IMR-90 (cell line): ENCODE data around the gene HYDIN. TPM values are rescaled to one million over a fixed set of nuclear protein-coding genes. Genes with fewer than 3 reads are reported as not detected.
A peak's percentile ranks its signal among the peaks of the same experiment; 100 is the strongest.

ENCODE experiments used
- ATAC-seq: fragments of 200-7000 bp; cut with Tn5 transposase; 2 replicates; pipeline ENCODE4 v1.9.1; 2020; ENCODE audit warnings: low read depth, mild to moderate bottlenecking, moderate library complexity
- BruUV-seq: library from RNA; stranded (reverse); fragments of 400-500 nt; replicated peaks from 2 replicates; lab custom pipeline; 2021; lab: Mats Ljungman, UMichigan
- CTCF ChIA-PET: fragments of 300-600 bp; formaldehyde crosslinking; extraction: SDS; loops from one replicate; lab custom pipeline; 2021; ENCODE audit warnings: antibody characterized with exemption; lab: Yijun Ruan, JAX
- POLR2A ChIA-PET: fragments of 300-600 bp; sonication (Branson Sonifier 250); formaldehyde crosslinking; loops from one replicate; lab custom pipeline; 2022; ENCODE audit warnings: antibody characterized with exemption; ENCODE audit not compliant: unreplicated experiment; lab: Charles Lee
- DNase-seq: peaks from one replicate; pipeline ENCODE4 v3.0.0; 2013
- H2AFZ ChIP-seq: replicated peaks from 2 replicates; pipeline ENCODE3; 2013; ENCODE audit warnings: low read length, mild to moderate bottlenecking; ENCODE audit not compliant: poor library complexity
- H2AK5ac ChIP-seq: 2 replicates; pipeline ENCODE4 v1.6.1; 2013; ENCODE audit warnings: low read depth, low read length, inconsistent platforms
- H2AK9ac ChIP-seq: replicated peaks from 2 replicates; pipeline ENCODE3; 2013; ENCODE audit warnings: mild to moderate bottlenecking, low read depth, low read length, moderate library complexity; ENCODE audit not compliant: poor library complexity
- H2BK120ac ChIP-seq: 2 replicates; pipeline ENCODE4 v1.6.1; 2013; ENCODE audit warnings: low read depth, low read length, inconsistent platforms
- H2BK15ac ChIP-seq: 3 replicates; pipeline ENCODE4 v1.6.1; 2013; ENCODE audit warnings: low read depth, low read length, inconsistent platforms
- H2BK20ac ChIP-seq: 2 replicates; pipeline ENCODE4 v1.6.1; 2013; ENCODE audit warnings: low read depth, mild to moderate bottlenecking, inconsistent platforms, low read length, moderate library complexity
- H2BK5ac ChIP-seq: 2 replicates; pipeline ENCODE4 v1.6.1; 2013; ENCODE audit warnings: mild to moderate bottlenecking, low read depth, low read length, inconsistent platforms; ENCODE audit not compliant: poor library complexity, severe bottlenecking
- H3K14ac ChIP-seq: replicated peaks from 2 replicates; pipeline ENCODE4 v1.6.1; 2013; ENCODE audit warnings: low read depth, low read length, inconsistent platforms
- H3K18ac ChIP-seq: 2 replicates; pipeline ENCODE4 v1.6.1; 2013; ENCODE audit warnings: low read depth, low read length, control low read depth
- H3K23ac ChIP-seq: 2 replicates; pipeline ENCODE4 v1.6.1; 2013; ENCODE audit warnings: low read depth, low read length, inconsistent platforms
- H3K27ac ChIP-seq: 2 replicates; pipeline ENCODE4 v1.5.1; 2013; ENCODE audit warnings: mild to moderate bottlenecking, control low read depth, low read length; ENCODE audit not compliant: insufficient read depth
- H3K27me3 ChIP-seq: 2 replicates; pipeline ENCODE4 v1.6.1; 2013; ENCODE audit warnings: low read length; ENCODE audit not compliant: control insufficient read depth, insufficient read depth
- H3K36me3 ChIP-seq: 2 replicates; pipeline ENCODE4 v1.6.1; 2013; ENCODE audit warnings: low read length, mixed read lengths; ENCODE audit not compliant: control insufficient read depth, insufficient read depth
- H3K4ac ChIP-seq: 2 replicates; pipeline ENCODE4 v1.6.1; 2013; ENCODE audit warnings: low read depth, low read length, inconsistent platforms
- H3K4me1 ChIP-seq: 2 replicates; pipeline ENCODE4 v1.6.1; 2013; ENCODE audit warnings: low read length, mixed read lengths; ENCODE audit not compliant: control insufficient read depth, insufficient read depth
- H3K4me2 ChIP-seq: 2 replicates; pipeline ENCODE4 v1.6.1; 2013; ENCODE audit warnings: low read depth, mild to moderate bottlenecking, control low read depth, low read length, moderate library complexity
- H3K4me3 ChIP-seq: 2 replicates; pipeline ENCODE4 v1.5.1; 2013; ENCODE audit warnings: low read depth, mild to moderate bottlenecking, control low read depth, low read length, moderate library complexity; ENCODE audit not compliant: insufficient read depth
- H3K56ac ChIP-seq: 2 replicates; pipeline ENCODE4 v1.6.1; 2013; ENCODE audit warnings: low read length, inconsistent platforms; ENCODE audit not compliant: insufficient read depth; ENCODE audit errors: extremely low read depth
- H3K79me1 ChIP-seq, 2 experiments: 2 replicates each; pipeline ENCODE4 v1.6.1; 2013; ENCODE audit warnings: low read length in 2 of 2, inconsistent platforms in 1 of 2, low read depth in 1 of 2
- H3K9ac ChIP-seq: 2 replicates; pipeline ENCODE4 v1.6.1; 2013; ENCODE audit warnings: low read depth, low read length, control low read depth
- H3K9me1 ChIP-seq: 2 replicates; pipeline ENCODE4 v1.6.1; 2013; ENCODE audit warnings: low read length, inconsistent platforms; ENCODE audit not compliant: insufficient read depth
- H3K9me3 ChIP-seq: 2 replicates; pipeline ENCODE4 v1.6.1; 2013; ENCODE audit warnings: low read length; ENCODE audit not compliant: control insufficient read depth, insufficient read depth
- H4K20me1 ChIP-seq: 2 replicates; pipeline ENCODE4 v1.6.1; 2013; ENCODE audit warnings: low read length, inconsistent platforms; ENCODE audit not compliant: insufficient read depth
- H4K5ac ChIP-seq: 2 replicates; pipeline ENCODE4 v1.6.1; 2013; ENCODE audit warnings: mild to moderate bottlenecking, low read depth, low read length, control low read depth
- H4K8ac ChIP-seq, 2 experiments: 2 replicates each; pipeline ENCODE4 v1.6.1; 2013; ENCODE audit warnings: low read depth in 2 of 2, low read length in 2 of 2, control low read depth in 1 of 2, inconsistent platforms in 1 of 2
- H4K91ac ChIP-seq: 2 replicates; pipeline ENCODE4 v1.6.1; 2013; ENCODE audit warnings: low read depth, low read length, inconsistent platforms; ENCODE audit not compliant: insufficient read depth
- BHLHE40 ChIP-seq: fragments of 150-350 bp; IDR thresholded peaks from 2 replicates; pipeline ENCODE4 v1.6.1; 2016; ENCODE audit warnings: mild to moderate bottlenecking, low read depth, low read length
- CEBPB ChIP-seq: IDR thresholded peaks from 2 replicates; pipeline ENCODE4 v1.6.1; 2012; ENCODE audit warnings: low read depth, low read length, improper control_type of control experiment
- CHD1 ChIP-seq: IDR thresholded peaks from 2 replicates; pipeline ENCODE4 v1.6.1; 2012; ENCODE audit warnings: low read depth, low read length, improper control_type of control experiment
- CTCF ChIP-seq: conservative IDR thresholded peaks from 2 replicates; pipeline ENCODE4 v1.5.1; 2012; ENCODE audit warnings: mild to moderate bottlenecking, low read depth, low read length, improper control_type of control experiment
- ELK1 ChIP-seq: fragments of 150-350 bp; IDR thresholded peaks from 2 replicates; pipeline ENCODE4 v1.6.1; 2016; ENCODE audit warnings: low read depth, mild to moderate bottlenecking, low read length, moderate library complexity, borderline replicate concordance
- MAFK ChIP-seq: IDR thresholded peaks from 2 replicates; pipeline ENCODE4 v1.6.1; 2012; ENCODE audit warnings: low read depth, low read length, improper control_type of control experiment
- MAZ ChIP-seq: IDR thresholded peaks from 2 replicates; pipeline ENCODE4 v1.6.1; 2012; ENCODE audit warnings: low read depth, mild to moderate bottlenecking, low read length, improper control_type of control experiment, moderate library complexity, borderline replicate concordance
- MXI1 ChIP-seq: IDR thresholded peaks from 2 replicates; pipeline ENCODE4 v1.6.1; 2012; ENCODE audit warnings: low read depth, mild to moderate bottlenecking, low read length, moderate library complexity, borderline replicate concordance
- NFE2L2 ChIP-seq: fragments of 150-350 bp; IDR thresholded peaks from 2 replicates; pipeline ENCODE4 v1.6.1; 2016; ENCODE audit warnings: low read depth, mild to moderate bottlenecking, low read length
- POLR2A ChIP-seq: IDR thresholded peaks from 2 replicates; pipeline ENCODE4 v1.6.1; 2012; ENCODE audit warnings: mild to moderate bottlenecking, low read depth, low read length
- RAD21 ChIP-seq: IDR thresholded peaks from 2 replicates; pipeline ENCODE4 v1.6.1; 2012; ENCODE audit warnings: low read length, improper control_type of control experiment
- RFX5 ChIP-seq: IDR thresholded peaks from 2 replicates; pipeline ENCODE4 v1.8.0; 2012; ENCODE audit warnings: low read depth, mild to moderate bottlenecking, low read length, moderate library complexity
- SMC3 ChIP-seq: fragments of 150-350 bp; IDR thresholded peaks from 2 replicates; pipeline ENCODE4 v1.6.1; 2016; ENCODE audit warnings: low read depth, mild to moderate bottlenecking, antibody characterized with exemption, low read length, moderate library complexity
- USF2 ChIP-seq: fragments of 150-350 bp; IDR thresholded peaks from 2 replicates; pipeline ENCODE4 v1.6.1; 2017; ENCODE audit warnings: mild to moderate bottlenecking, antibody characterized with exemption, low read length, low read depth
- WGBS, 2 experiments: methylation state at CpG; one replicate each; pipeline versions ENCODE4 v1.1.5 to v1.1.7; 2013; ENCODE audit warnings: missing lambda C conversion rate in 2 of 2; ENCODE audit not compliant: insufficient read length in 1 of 2; ENCODE audit errors: extremely low coverage in 2 of 2; 5-methylcytosine and 5-hydroxymethylcytosine counted together
- dilution Hi-C: fragments of 300-500 bp; cut with HindIII; formaldehyde crosslinking; loops from one replicate; pipeline ENCODE4 v1.14.3; 2018; ENCODE audit warnings: low sequenced_read_pairs; ENCODE audit not compliant: unreplicated experiment
- in situ Hi-C: fragments of 300-500 bp; cut with MboI; formaldehyde crosslinking; loops from 3 replicates; pipeline ENCODE4 v1.14.3; 2019; ENCODE audit warnings: low sequenced_read_pairs, inconsistent platforms, mixed read lengths
- intact Hi-C: fragments of 100-400 bp; cut with micrococcal nuclease; formaldehyde crosslinking; loops from 2 replicates; pipeline ENCODE4 v1.10.0; 2022
- polyA plus RNA-seq, 3 experiments: library from polyadenylated mRNA; depleted of rRNA; stranded (reverse); fragments of >200 nt; gene quantifications; 2 replicates each; pipeline ENCODE4 v1.2.3, GENCODE V29; 2012; ENCODE audit warnings: low replicate concordance in 1 of 3
- total RNA-seq: library from RNA; depleted of rRNA; stranded (reverse); fragments of >200 nt; gene quantifications from 2 replicates; pipeline ENCODE4 v1.2.3, GENCODE V29; 2012

The HYDIN gene
- total and polyA plus RNA-seq, 2 of the 4 experiments (the other 2 are of a cell fraction): 0.18 to 0.27 TPM

DNA sequence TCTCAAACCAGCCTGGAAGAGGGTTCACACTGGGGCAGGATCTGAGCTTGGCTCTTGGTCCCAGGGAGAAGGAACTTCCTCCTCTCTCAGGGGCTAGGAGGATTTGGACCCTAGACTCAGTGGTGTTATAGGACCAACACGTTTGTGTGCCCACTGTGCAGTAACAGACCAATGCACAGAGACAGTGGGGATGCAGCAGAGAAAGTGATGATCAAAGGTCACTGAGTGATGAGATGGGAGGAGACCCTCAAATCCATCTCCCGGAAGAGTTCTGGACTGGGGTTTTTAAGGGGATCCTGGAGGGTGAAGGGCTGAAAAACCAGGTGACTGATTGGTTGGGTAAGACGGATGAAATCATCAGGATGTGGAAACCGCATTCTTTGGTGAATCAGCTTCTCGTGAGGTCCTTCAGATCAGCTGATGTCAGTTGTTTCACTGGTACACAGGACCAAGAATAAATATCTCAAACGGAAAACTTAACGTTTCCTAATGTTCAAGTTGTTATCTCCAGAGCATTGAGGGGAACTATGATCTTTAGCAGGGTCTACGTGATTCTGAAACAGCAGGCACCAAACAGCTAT lies 426.3 kb downstream of the HYDIN start:
- H4K20me1 ChIP-seq: no peaks in the 10 kb centered on the region
- no TSS peak for BruUV-seq
- peak overlapping the region; percentile 97 for H2BK120ac ChIP-seq
- DNase-seq (peak; percentile 93), ATAC-seq (no peak)
- H3K18ac ChIP-seq: peak overlapping the region; percentile 98; the same call in 1 of the 2 replicates
- H2AFZ ChIP-seq: peak overlapping the region; percentile 85
- H3K9me1 ChIP-seq: peaks cover 10% of the 10 kb centered on the region
- peak overlapping the region; percentile 64; the same call in 1 of the 2 replicates for H3K9ac ChIP-seq
- H2BK20ac ChIP-seq: peak overlapping the region; percentile 97
- H3K56ac ChIP-seq: peak overlapping the region; percentile 22; the same call in 1 of the 2 replicates
- peak overlapping the region; percentile 95; the same call in 1 of the 2 replicates for H3K23ac ChIP-seq
- intact Hi-C loops (loop anchor here (5.0 kb wide), 1 partner anchor 553 kb away; the partner anchor contains the start of gene CALB2), dilution Hi-C loops (no loop called here), in situ Hi-C loops (no loop called here)
- H3K9me3 ChIP-seq: peaks cover 5% of the 10 kb centered on the region; the same call in 1 of the 2 replicates
- H3K4me2 ChIP-seq: peak overlapping the region; percentile 75; the same call in 1 of the 2 replicates
- H3K4me1 ChIP-seq: peaks cover 11% of the 10 kb centered on the region
- H4K8ac ChIP-seq: peak overlapping the region; percentile 92 to 94
- peak overlapping the region; percentile 96 for H2AK5ac ChIP-seq
- no peaks in the 10 kb centered on the region; the same call in 1 of the 2 replicates for H3K27me3 ChIP-seq
- peaks cover 6 to 17% of the 10 kb centered on the region in 2 experiments; a peak in 3 of 4 replicates for H3K79me1 ChIP-seq
- H2AK9ac ChIP-seq: peak overlapping the region; percentile 85
- POLR2A ChIA-PET: interaction anchor here (0.6 kb wide), 1 partner anchor 120 kb away, joined by 3 read pairs; no protein-coding TSS in a partner anchor
- H3K4me3 ChIP-seq: peak overlapping the region; percentile 25; the same call in 1 of the 2 replicates
- no peaks in the 10 kb centered on the region for H3K36me3 ChIP-seq
- 72% methylated on average over 3 of the region's 8 CpGs; no CpG with 5 or more reads in 1 of the 2 experiments for WGBS, 2 experiments
- peak overlapping the region; percentile 97 for H3K4ac ChIP-seq
- H3K27ac ChIP-seq: peak overlapping the region; percentile 89
- peak overlapping the region; percentile 80 for H4K91ac ChIP-seq
- CTCF ChIA-PET: no interaction called here
- peak overlapping the region; percentile 99 for H2BK5ac ChIP-seq
- peak overlapping the region; percentile 98; the same call in 1 of the 3 replicates for H2BK15ac ChIP-seq
- H3K14ac ChIP-seq: peak overlapping the region; percentile 93
- peak overlapping the region; percentile 92 for H4K5ac ChIP-seq
- TF ChIP-seq CEBPB (peak; percentile 93), ELK1 (no peak), NFE2L2 (peak; percentile 34; the same call in 1 of the 2 replicates), RAD21 (no peak), RFX5 (no peak), MAZ (no peak), POLR2A (no peak), BHLHE40 (peak; percentile 90), USF2 (peak; percentile 65), MXI1 (no peak), CTCF (no peak), CHD1 (no peak), SMC3 (no peak), MAFK (no peak; the same call in 1 of the 2 replicates)
